NT2/D1 (cell line): ENCODE measurements around the gene HBB.

Experiments used
- SUZ12 ChIP-seq: IDR thresholded peaks from 2 replicates; pipeline ENCODE4 v1.6.1; 2011; ENCODE audit not compliant: insufficient read length, insufficient read depth; ENCODE audit errors: extremely low read depth
- YY1 ChIP-seq: IDR thresholded peaks from 2 replicates; pipeline ENCODE4 v1.6.1; 2011; ENCODE audit not compliant: insufficient read length, insufficient read depth
- ZNF274 ChIP-seq: IDR thresholded peaks from 2 replicates; pipeline ENCODE4 v1.6.1; 2011; ENCODE audit warnings: mild to moderate bottlenecking, low read depth, low read length

DNA sequence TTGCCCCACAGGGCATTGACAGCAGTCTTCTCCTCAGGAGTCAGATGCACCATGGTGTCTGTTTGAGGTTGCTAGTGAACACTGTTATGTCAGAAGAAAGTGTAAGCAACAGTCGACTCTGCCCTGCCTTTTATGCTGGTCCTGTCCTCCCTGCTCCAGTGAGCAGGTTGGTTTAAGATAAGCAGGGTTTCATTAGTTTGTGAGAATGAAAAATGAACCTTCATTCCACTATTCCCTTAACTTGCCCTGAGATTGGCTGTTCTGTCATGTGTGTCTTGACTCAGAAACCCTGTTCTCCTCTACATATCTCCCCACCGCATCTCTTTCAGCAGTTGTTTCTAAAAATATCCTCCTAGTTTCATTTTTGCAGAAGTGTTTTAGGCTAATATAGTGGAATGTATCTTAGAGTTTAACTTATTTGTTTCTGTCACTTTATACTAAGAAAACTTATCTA is 7.5 kb upstream of the HBB start, which contains the start of gene HBD:
- TF ChIP-seq YY1 (no peak), SUZ12 (no peak), ZNF274 (no peak)
